Measurements from ENCODE around the gene RBM5.

DNA sequence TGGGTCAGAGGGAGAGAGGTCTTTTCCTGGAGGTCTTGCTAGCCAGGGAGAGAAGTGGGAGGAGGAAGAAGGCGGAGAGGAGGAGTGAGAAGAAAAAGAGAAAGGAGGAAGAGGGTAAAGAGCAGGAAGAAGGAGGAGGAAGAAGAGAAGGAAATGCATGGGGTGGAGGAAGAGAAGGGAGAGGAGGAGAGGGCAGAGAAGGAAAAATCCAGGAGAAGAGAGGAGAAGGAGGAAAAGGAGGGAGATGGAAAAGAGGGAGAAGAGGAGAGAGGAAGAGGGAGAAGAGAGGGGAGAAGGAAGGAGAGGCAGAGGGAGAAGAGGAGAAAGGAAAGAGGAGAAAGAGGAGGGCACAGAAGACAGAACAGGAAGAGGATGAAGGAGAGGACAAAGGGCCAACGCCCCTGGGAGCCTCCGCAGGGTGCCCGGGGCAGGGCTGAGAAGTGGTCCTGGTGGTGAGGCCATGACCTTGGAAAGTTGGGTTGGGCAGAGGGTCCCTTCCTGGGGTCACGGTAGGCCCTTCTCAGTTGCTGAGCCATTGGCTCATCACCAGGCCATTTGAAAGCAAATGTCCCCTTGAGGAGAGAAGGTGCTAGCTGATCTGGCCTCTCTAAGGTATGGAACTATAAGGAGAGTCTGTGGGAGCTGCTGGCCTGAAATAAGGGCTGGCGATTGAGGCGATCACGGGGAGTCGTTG, 65.2 kb downstream of the RBM5 start:
- TF ChIP-seq HES2 (IDR thresholded peaks at IDR 0.05) (no peak), CHD2 (IDR thresholded peaks at IDR 0.05; ENCODE audit: low read length, partially characterized antibody) (no peak), MAX (IDR thresholded peaks at IDR 0.05) (no peak), POLR2A (IDR thresholded peaks at IDR 0.05; ENCODE audit: low read length) (no peak)
- TF ChIP-seq, protein P1, sequence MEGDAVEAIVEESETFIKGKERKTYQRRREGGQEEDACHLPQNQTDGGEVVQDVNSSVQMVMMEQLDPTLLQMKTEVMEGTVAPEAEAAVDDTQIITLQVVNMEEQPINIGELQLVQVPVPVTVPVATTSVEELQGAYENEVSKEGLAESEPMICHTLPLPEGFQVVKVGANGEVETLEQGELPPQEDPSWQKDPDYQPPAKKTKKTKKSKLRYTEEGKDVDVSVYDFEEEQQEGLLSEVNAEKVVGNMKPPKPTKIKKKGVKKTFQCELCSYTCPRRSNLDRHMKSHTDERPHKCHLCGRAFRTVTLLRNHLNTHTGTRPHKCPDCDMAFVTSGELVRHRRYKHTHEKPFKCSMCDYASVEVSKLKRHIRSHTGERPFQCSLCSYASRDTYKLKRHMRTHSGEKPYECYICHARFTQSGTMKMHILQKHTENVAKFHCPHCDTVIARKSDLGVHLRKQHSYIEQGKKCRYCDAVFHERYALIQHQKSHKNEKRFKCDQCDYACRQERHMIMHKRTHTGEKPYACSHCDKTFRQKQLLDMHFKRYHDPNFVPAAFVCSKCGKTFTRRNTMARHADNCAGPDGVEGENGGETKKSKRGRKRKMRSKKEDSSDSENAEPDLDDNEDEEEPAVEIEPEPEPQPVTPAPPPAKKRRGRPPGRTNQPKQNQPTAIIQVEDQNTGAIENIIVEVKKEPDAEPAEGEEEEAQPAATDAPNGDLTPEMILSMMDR (IDR thresholded peaks at IDR 0.05), result no peak
- TF ChIP-seq, protein P2, sequence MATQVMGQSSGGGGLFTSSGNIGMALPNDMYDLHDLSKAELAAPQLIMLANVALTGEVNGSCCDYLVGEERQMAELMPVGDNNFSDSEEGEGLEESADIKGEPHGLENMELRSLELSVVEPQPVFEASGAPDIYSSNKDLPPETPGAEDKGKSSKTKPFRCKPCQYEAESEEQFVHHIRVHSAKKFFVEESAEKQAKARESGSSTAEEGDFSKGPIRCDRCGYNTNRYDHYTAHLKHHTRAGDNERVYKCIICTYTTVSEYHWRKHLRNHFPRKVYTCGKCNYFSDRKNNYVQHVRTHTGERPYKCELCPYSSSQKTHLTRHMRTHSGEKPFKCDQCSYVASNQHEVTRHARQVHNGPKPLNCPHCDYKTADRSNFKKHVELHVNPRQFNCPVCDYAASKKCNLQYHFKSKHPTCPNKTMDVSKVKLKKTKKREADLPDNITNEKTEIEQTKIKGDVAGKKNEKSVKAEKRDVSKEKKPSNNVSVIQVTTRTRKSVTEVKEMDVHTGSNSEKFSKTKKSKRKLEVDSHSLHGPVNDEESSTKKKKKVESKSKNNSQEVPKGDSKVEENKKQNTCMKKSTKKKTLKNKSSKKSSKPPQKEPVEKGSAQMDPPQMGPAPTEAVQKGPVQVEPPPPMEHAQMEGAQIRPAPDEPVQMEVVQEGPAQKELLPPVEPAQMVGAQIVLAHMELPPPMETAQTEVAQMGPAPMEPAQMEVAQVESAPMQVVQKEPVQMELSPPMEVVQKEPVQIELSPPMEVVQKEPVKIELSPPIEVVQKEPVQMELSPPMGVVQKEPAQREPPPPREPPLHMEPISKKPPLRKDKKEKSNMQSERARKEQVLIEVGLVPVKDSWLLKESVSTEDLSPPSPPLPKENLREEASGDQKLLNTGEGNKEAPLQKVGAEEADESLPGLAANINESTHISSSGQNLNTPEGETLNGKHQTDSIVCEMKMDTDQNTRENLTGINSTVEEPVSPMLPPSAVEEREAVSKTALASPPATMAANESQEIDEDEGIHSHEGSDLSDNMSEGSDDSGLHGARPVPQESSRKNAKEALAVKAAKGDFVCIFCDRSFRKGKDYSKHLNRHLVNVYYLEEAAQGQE (IDR thresholded peaks at IDR 0.05), result no peak
